Muscle of leg (tissue), 11 donors: ENCODE results near the gene TRIM27. TPM values are rescaled to one million over a fixed set of nuclear protein-coding genes. Genes with fewer than 3 reads are reported as not detected.
"Not testable (repeated sequence)": the region's sequence is repeated elsewhere in the genome, so short reads cannot be mapped to it uniquely, and the experiment has no call there.

Source experiments
- DNase-seq: peaks from one replicate; pipeline ENCODE4 v3.0.0; 2013
- H3K27ac ChIP-seq: one replicate; pipeline ENCODE4 v1.5.1; 2013; ENCODE audit warnings: mild to moderate bottlenecking, low read length, control low read depth
- H3K27me3 ChIP-seq: one replicate; pipeline ENCODE4 v1.6.1; 2013; ENCODE audit warnings: low read length; ENCODE audit not compliant: control insufficient read depth, insufficient read depth
- H3K36me3 ChIP-seq: one replicate; pipeline ENCODE4 v1.6.1; 2013; ENCODE audit warnings: low read length; ENCODE audit not compliant: control insufficient read depth, insufficient read depth
- H3K4me1 ChIP-seq: one replicate; pipeline ENCODE4 v1.6.1; 2013; ENCODE audit warnings: low read length; ENCODE audit not compliant: control insufficient read depth, insufficient read depth
- H3K4me3 ChIP-seq: one replicate; pipeline ENCODE4 v1.5.1; 2013; ENCODE audit warnings: low read length, control low read depth
- H3K9me3 ChIP-seq: replicated peaks from 2 replicates; pipeline ENCODE4 v1.6.1; 2013; ENCODE audit warnings: low read depth, low read length; ENCODE audit not compliant: control insufficient read depth
- WGBS: methylation state at CpG from one replicate; pipeline ENCODE4 v1.1.5; 2013; ENCODE audit warnings: missing lambda C conversion rate; ENCODE audit not compliant: insufficient coverage; 5-methylcytosine and 5-hydroxymethylcytosine counted together
- polyA plus RNA-seq, 8 donors: library from polyadenylated mRNA; unstranded; fragments of 120-200 nt; gene quantifications; one replicate each; pipeline versions ENCODE4 v1.2.1 to v1.2.3, GENCODE V29; 2013; ENCODE audit warnings: inconsistent platforms in 1 of 8, low replicate concordance in 1 of 8; ENCODE audit not compliant: insufficient read length in 8 of 8, insufficient read depth in 1 of 8
- total RNA-seq: library from RNA; stranded (reverse); fragments of 120-200 nt; gene quantifications from one replicate; pipeline ENCODE4 v1.2.4, GENCODE V29; 2013

TRIM27 gene
- total and polyA plus RNA-seq, 9 donors: 39.6 to 52.3 (median 45.8) TPM

DNA sequence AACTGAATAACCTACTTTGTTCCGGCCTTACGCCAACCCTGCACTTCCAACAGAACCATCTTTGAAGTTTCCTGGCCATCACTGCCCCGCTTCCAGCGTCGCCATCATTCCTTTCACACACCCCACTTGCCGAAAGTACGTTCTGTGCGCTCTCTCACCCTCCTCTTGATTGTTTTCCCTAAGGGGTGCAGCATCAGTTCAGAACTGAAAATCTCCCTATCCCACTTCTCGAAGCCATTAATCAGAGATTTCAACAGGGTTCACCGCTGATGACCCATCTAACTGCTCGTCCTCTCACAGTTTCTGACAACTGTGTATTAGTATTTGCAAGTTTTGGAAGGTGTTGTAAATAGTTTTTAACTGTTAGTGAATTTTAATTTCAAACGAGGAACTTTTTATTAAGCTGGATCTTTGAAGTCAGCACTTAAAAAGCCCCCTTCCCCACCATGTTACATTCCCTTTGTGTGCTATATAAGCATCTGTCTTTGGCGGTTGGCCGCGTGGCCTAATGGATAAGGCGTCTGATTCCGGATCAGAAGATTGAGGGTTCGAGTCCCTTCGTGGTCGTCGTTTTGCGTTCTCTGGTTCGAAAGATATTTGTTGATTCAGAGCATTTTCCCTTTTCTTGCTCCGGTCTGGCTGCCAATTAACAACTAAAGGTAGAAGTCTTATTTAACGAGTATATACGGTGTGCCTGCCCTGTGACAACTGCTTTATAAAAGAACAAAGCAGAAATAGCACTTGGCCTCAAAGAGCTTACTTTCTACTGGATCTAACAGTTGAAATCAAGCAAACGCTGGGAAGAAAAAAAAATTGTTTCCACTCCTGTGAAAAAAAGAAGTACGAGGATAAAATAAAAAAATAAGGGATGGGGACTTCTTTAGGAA, 42.6 kb downstream of the TRIM27 start:
- Histone ChIP-seq H3K4me1 (no peaks in the 10 kb centered on the region), H3K4me3 (peak overlapping the region; percentile 66), H3K36me3 (no peaks in the 10 kb centered on the region), H3K27ac (peak overlapping the region; percentile 60), H3K27me3 (peaks cover 5% of the 10 kb centered on the region), H3K9me3 (no peaks in the 10 kb centered on the region)
- 5% methylated on average over 16 of the region's 28 CpGs for WGBS
- DNase-seq: peak; percentile 92

GRCh38 chr6:28880519-28880893, 43.3 kb downstream of the TRIM27 start:
- whole genome bisulfite sequencing: no CpG with 5 or more reads among the region's 7 CpGs
- Histone ChIP-seq H3K36me3 (no peaks in the 10 kb centered on the region), H3K4me1 (no peaks in the 10 kb centered on the region), H3K27me3 (peaks cover 5% of the 10 kb centered on the region), H3K4me3 (peak overlapping the region; percentile 66), H3K27ac (peak overlapping the region; percentile 60), H3K9me3 (no peaks in the 10 kb centered on the region)
- no peak for DNase-seq

- 40% methylated on average over 1 of the region's 1 CpG for WGBS
- Histone ChIP-seq H3K4me3 (no peak overlapping the region), H3K27ac (no peak overlapping the region), H3K4me1 (no peaks in the 10 kb centered on the region), H3K27me3 (no peaks in the 10 kb centered on the region), H3K36me3 (no peaks in the 10 kb centered on the region), H3K9me3 (no peaks in the 10 kb centered on the region)
- DNase-seq: no peak
Measured at GRCh38 chr6:28876710-28877109, 47.1 kb downstream of the TRIM27 start.

DNA sequence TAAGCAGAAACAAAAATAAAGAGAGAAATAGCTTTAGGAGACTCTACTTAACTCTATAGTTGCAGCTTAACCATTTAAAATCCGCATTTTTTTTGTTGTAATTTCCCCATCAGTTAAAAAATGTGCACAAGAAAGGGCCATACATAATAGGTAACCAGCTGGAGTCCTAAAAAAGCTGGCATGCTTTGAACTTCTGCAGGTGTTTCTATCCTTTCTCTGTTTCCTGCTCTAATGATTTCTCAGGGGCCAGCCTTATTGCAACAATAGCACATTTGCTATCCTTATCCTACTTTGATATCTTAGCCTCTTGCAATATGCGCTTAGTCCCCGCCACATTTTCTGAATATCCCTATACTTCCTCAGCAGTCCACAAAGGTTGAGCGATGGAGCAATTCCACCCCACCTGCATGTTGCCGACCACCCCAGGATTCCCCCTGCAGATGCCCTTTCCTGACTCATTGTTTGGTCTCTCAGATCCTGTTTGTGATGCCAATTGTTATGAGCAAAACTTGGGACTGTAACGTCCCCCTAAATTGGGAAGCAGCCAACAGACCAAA, 48.5 kb downstream of the TRIM27 start:
- no peak for DNase-seq
- no peak overlapping the region for H3K4me3 ChIP-seq
- H3K27me3 ChIP-seq: no peaks in the 10 kb centered on the region
- WGBS: 73% methylated on average over 3 of the region's 6 CpGs
- no peak overlapping the region for H3K27ac ChIP-seq
- H3K36me3 ChIP-seq: no peaks in the 10 kb centered on the region
- H3K4me1 ChIP-seq: no peaks in the 10 kb centered on the region
- H3K9me3 ChIP-seq: no peaks in the 10 kb centered on the region

DNA sequence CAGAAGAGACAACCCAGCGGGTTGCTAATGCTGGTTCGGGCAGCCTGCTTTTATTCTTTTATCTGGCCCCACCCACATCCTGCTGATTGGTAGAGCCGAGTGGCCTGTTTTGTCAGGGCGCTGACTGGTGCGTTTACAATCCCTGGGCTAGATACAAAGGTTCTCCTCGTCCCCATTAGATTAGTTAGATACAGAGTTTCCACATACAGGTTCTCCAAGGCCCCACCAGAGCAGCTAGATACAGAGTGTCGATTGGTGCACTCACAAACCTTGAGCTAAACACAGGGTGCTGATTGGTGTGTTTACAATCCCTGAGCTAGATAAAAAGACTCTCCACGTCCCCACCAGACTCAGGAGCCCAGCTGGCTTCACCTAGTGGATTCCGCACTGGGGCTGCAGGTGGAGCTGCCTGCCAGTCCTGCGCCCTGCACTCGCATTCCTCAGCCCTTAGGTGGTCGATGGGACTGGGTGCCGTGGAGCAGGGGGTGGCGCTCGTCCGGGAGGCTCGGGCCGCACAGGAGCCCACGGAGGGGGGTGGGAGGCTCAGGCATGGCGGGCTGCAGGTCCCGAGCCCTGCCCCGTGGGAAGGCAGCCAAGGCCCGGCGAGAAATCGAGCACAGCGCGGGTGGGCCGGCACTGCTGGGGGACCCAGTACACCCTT, 51.5 kb downstream of the TRIM27 start:
- WGBS: 89% methylated on average over 6 of the region's 28 CpGs

DNA sequence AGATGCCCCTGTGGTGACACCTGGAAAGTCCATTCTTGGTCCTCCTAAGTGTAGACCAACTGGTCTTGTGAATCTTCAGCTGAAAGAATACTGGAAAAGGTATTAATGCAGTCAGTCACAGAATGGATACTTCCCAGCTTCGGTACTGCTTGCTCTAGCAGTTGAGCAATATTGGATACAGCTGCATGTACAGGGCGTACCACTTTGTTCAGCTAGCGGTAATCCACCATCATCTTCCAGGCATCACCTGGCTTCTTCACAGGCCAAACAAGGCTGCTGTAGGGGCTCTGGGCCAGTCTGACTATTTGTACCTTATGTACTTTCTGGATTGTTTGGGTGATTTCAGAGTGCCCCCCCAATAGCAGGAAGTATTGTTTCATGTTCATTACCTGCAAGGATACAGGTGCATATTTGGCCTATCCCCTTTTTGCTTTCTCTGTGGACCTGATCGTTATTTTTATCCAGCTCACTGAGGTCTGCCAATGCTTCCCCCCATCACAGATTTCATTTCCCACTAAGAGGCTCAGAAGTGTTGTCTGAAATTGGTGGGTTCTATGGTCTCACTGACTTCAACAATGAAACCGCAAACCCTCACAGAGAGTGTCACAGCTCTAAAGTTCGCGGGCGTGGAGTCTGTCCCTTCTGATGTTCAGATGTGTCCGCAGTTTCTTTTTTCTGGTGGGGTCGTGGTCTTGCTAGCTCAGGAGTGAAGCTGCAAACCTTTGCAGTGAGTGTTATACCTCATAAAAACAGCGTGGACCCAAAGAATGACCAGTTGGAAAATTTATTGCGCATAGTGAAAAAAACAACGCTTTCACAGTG, 52.2 kb downstream of the TRIM27 start:
- Histone ChIP-seq H3K9me3 (no peaks in the 10 kb centered on the region), H3K36me3 (no peaks in the 10 kb centered on the region), H3K27me3 (no peaks in the 10 kb centered on the region), H3K4me1 (peaks cover 2% of the 10 kb centered on the region), H3K4me3 (no peak overlapping the region), H3K27ac (no peak overlapping the region)
- DNase-seq: no peak
- 96% methylated on average over 10 of the region's 13 CpGs for WGBS

More for the DNA sequence above, 51.5 kb downstream of the TRIM27 start:
- not testable (repeated sequence) for H3K9me3 ChIP-seq, H3K27me3 ChIP-seq, H3K36me3 ChIP-seq, DNase-seq, H3K27ac ChIP-seq, H3K4me1 ChIP-seq, H3K4me3 ChIP-seq

DNA sequence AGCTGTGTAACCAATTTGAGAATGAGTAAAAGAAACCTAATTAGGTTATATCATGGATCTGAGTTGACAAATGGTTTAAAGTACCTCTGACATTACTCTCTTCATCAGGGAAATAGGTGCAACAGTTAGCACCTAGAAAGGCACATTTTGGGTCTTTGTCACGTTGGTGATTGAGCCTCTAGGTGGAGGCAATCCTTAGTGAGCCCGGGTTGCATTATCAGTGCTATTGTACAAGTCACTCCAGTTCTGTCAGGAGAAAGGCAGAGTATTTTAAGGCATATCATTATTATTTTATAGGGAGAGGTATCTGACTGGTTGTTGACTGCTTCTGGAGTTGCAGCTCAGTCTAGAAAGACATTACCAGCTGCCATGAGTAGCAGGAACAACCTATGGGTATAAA, 54.9 kb downstream of the TRIM27 start:
- Histone ChIP-seq H3K4me1 (peaks cover 7% of the 10 kb centered on the region), H3K36me3 (no peaks in the 10 kb centered on the region), H3K27ac (no peak overlapping the region), H3K9me3 (peaks cover 6% of the 10 kb centered on the region), H3K27me3 (no peaks in the 10 kb centered on the region), H3K4me3 (no peak overlapping the region)
- DNase-seq: no peak
- no CpG with 5 or more reads among the region's 2 CpGs for WGBS

DNA sequence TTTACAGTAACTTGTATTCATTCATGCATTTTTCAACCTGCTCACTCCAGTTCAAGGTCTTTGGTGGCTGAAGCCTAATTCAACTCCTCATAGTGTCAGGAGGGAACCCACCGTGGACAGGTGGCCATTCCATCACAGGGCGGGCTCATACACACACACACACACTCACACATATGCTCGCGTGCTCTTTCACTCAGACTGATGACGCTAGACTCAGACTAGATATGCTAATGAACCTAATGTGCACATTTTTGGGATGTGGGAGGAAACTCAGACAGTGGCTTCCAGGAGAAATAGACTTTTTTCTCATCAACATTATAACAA, 56.7 kb downstream of the TRIM27 start:
- peak overlapping the region; percentile 90 for H3K27ac ChIP-seq
- no CpG with 5 or more reads among the region's 5 CpGs for WGBS

GRCh38 chr6:28866205-28867085, 57.3 kb downstream of the TRIM27 start:
- H3K27ac ChIP-seq: peak overlapping the region; percentile 90
- peak; percentile 74 for DNase-seq
- peaks cover 11% of the 10 kb centered on the region for H3K4me1 ChIP-seq

More for the DNA sequence above, 56.7 kb downstream of the TRIM27 start:
- peaks cover 11% of the 10 kb centered on the region for H3K4me1 ChIP-seq
- H3K36me3 ChIP-seq: no peaks in the 10 kb centered on the region
- H3K27me3 ChIP-seq: no peaks in the 10 kb centered on the region
- peak; percentile 56 for DNase-seq
- H3K4me3 ChIP-seq: peak overlapping the region; percentile 65
- H3K9me3 ChIP-seq: peaks cover 6% of the 10 kb centered on the region

More at GRCh38 chr6:28866205-28867085, 57.3 kb downstream of the TRIM27 start:
- peak overlapping the region; percentile 65 for H3K4me3 ChIP-seq
- under 1% methylated on average over 56 of the region's 60 CpGs for WGBS
- not testable (repeated sequence) for H3K36me3 ChIP-seq, H3K27me3 ChIP-seq, H3K9me3 ChIP-seq
